Esophagus muscularis mucosa (tissue), 4 donors: Measurements from ENCODE around the gene DPYD.

Experiments used
- CTCF ChIP-seq, 3 experiments: fragments of 200-600 bp in 2 of 3; fragments of 450-650 bp in 1 of 3; sonication (generic) in 2 of 3; IDR thresholded peaks; one replicate each; pipeline ENCODE4 v1.5.1; 2017 to 2019; ENCODE audit warnings: antibody characterized with exemption in 3 of 3, mild to moderate bottlenecking in 2 of 3, moderate library complexity in 1 of 3
- EP300 ChIP-seq: sonication (generic); formaldehyde crosslinking; IDR thresholded peaks from one replicate; pipeline ENCODE4 v1.6.1; 2017; ENCODE audit warnings: antibody characterized with exemption
- POLR2A ChIP-seq: fragments of 450-650 bp; IDR thresholded peaks from one replicate; pipeline ENCODE4 v1.6.1; 2017; ENCODE audit warnings: antibody characterized with exemption, moderate library complexity, mild to moderate bottlenecking, low read depth
- POLR2AphosphoS5 ChIP-seq, 2 donors: sonication (generic); formaldehyde crosslinking; IDR thresholded peaks; one replicate each; pipeline ENCODE4 v1.6.1; 2017; ENCODE audit warnings: antibody characterized with exemption in 2 of 2

DNA sequence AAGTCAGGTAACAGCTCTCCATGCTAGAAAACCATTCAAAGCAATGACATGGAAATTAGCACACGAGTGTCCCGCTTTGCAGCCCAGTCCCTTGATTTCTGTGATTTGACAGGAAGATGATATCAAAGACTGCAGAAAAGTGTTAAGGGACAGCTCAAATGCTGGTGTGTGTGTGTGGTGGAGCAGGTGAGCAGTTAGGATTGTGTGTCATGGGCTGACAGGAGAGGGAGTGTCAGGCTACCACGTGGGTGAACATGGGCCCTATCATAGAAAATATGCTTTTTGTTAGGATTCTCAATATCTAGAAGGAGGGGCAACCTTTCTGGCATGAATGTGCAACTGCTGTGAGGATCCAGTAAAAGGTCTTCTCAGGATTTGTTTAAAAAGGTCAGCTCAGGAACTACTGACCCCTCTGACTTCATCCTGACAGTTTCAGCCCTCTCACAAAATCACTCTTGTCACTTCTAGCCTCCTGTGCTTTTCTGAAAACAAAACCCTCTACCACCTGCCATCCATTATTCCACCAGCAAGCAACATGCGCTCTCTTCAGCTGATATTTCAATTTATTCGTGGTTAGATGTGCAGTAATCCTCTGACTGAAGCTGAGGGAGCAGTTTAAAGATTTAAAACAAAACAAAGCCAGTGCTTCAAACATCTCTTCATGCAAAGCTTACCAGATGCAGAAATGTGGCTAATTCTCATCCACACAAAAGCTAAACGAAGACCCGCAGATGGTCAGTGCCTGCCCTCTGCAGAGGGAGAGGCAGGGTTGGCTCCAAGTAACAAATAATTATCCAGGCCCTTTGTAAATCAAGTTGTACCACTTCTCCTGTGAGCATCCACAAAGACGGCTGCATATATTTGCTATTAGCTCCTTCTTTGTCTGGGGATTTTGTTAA is 801.3 kb downstream of the DPYD start:
- TF ChIP-seq POLR2A (no peak), CTCF (IDR thresholded peaks at IDR 0.05) (no peak), POLR2AphosphoS5 (IDR thresholded peaks at IDR 0.05) (no peak), EP300 (no peak)
